Pons (tissue), 1 donor: ENCODE data around the gene ZNF407.

Experiments
- DNase-seq: peaks from one replicate; pipeline ENCODE4 v3.0.0-alpha.2; 2016; ENCODE audit warnings: low spot score

Gene ZNF407

GRCh38 chr18:74722237-74722636 lies 124.6 kb downstream of the ZNF407 start:
- DNase-seq = no peak

GRCh38 chr18:74724186-74724585 lies 126.5 kb downstream of the ZNF407 start:
- DNase-seq = no peak

GRCh38 chr18:74725690-74726089 lies 128.0 kb downstream of the ZNF407 start:
- DNase-seq = no peak

GRCh38 chr18:74728586-74728985 lies 130.9 kb downstream of the ZNF407 start:
- DNase-seq = no peak

GRCh38 chr18:74731097-74731496 lies 133.4 kb downstream of the ZNF407 start:
- no peak for DNase-seq

- DNase-seq = no peak
These were observed 134.7 kb downstream of the ZNF407 start for GRCh38 chr18:74732380-74732779.

DNA sequence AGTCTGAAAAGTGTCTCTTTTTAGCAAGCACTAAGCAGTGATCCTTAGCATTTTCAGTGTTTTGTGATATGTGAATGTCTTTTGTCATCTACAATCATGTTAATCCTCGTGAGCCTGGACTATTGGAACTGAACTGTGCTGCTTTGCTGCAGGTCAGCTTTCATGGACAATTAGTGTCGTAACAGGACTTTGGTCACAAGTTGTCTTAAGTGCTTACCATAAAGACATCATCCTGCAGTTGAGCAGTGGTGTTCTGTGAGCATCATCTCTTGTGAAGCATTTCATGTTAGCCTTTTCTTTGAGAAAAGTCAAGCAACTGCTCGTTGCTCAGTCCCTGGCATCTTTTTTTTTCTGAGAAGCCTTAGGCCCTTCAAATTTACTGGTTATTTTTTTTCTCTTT lies 135.9 kb downstream of the ZNF407 start:
- no peak for DNase-seq

DNA sequence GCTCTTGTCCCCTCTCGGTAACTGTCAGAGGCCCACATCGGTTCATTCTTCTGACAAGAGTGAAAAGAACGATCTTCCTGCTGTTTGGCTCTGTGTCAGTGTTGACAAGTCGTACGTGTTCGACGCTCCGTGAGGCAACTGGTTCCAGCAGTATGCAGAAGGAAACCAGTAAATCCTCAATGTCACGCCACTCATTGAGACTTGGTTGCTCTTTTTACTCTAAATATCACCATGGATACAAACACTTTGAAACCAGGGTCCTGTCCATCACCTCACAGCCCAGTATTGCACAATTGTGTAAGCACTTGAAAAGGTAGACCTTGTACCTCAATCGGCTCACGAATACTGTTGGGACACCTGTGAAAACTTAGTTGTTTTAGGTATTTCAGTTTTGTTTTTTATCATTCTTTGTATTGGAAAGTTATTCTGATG lies 136.4 kb downstream of the ZNF407 start:
- DNase-seq = no peak

GRCh38 chr18:74739926-74740325 lies 142.3 kb downstream of the ZNF407 start:
- no peak for DNase-seq

DNA sequence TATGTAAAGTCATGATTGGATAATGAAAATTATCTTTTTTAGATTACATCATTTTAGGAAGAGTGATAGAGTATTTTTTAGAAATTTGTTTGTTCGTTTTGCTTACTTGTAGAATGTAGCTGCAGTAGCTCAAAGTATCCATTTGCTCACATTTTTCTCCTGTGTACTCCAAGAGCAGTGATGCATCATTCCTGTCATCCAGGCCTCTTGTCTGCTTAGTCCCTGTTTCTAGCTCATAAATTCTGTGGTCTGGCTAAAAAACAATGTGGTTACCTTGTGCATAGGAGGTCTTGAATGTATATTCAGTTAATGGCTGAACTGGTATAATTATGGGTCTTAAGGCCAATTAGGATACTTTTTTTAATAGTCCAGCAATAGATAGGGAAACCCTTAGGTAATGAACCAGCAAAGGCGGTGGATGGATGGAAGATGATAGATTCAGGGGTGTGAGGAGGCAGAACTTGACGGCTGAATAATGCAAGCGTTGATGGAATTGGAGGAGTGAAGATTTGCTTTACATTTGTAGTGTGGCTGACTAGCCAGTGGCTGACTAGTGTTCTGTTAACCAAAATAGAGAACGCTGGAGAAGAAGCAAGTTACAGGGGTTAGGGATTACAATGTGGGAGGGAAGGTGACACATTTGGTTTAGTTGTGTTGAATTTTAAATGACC lies 145.0 kb downstream of the ZNF407 start:
- no peak for DNase-seq

GRCh38 chr18:74745633-74746403 lies 148.1 kb downstream of the ZNF407 start:
- DNase-seq = no peak

- no peak for DNase-seq
These were observed 151.1 kb downstream of the ZNF407 start for GRCh38 chr18:74748809-74749208.

DNA sequence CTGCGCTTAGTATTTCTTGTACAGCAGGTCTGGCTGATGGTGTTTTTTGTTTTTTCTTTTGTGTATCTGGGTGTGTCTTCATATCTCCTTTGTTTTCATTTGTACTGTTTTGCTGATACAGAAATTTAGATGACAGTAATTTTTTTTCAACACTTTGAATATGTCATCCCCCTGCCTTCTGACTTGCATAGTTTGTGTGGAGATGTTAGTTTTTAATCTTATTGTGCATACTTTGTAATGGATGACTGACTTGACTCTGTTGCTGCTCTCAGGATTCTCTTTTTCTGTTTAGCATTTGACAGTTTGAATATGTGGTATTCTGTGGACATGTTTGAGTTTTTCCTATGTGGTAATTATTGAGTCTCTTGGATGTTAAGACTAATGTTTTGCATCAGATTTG lies 161.3 kb downstream of the ZNF407 start:
- no peak for DNase-seq

DNA sequence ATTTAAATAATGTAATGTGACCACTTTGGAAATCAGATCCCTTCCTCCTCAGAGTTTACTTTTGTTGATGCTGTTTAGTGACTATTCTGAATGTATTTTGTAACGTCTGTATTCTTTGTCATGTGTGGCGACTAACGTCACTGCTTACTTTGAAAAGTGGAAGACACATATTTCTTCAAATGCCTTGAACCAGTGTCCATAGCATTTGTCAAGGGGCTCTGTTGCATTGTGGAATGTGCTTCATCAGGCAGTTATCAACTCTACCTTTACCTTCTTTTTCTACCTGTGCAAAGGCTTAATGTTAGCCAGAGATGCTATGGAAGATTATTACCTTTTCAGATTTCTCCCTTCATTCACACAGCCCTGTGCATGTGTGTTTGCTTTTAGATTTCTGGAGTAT lies 162.4 kb downstream of the ZNF407 start:
- DNase-seq = no peak

GRCh38 chr18:74760436-74760835 lies 162.8 kb downstream of the ZNF407 start:
- no peak for DNase-seq

DNA sequence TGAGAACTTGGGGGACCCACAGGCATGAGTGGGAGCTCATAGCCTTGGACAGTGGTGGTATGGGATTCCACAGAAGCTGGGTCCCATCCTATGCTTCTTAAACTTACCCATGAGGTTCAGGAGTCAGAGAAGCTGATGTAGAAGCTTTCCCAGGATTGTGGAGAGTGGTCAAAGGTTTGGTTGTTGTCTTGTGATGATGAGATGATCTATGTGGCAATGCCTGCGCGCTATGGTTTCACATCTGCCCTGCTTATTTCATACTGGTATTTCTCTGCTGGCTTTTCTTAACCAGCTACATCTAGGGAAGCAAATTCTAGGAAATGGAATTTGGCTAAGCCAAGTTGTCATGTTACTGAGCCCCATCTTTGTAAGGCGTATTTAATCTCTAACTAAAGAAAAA lies 168.6 kb downstream of the ZNF407 start:
- no peak for DNase-seq

DNA sequence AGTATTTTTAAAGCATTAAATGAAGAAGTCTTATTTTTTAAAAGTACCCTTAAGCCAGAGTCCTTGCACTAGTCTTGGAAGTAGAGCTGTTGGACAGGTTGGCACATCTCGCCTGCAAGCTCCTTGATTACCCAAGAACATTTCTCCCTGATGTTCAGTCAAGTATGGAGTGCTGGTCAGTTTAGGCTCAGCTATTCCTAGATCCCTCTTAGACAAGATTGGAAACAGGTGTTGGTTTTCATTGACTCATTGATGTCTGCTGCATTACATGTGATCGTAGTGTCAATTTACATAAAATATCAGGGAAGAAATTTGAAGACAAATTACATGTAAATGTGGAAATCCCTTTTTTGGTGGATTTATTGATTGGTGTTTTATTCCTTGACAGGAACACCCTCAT lies 170.4 kb downstream of the ZNF407 start:
- no peak for DNase-seq

DNA sequence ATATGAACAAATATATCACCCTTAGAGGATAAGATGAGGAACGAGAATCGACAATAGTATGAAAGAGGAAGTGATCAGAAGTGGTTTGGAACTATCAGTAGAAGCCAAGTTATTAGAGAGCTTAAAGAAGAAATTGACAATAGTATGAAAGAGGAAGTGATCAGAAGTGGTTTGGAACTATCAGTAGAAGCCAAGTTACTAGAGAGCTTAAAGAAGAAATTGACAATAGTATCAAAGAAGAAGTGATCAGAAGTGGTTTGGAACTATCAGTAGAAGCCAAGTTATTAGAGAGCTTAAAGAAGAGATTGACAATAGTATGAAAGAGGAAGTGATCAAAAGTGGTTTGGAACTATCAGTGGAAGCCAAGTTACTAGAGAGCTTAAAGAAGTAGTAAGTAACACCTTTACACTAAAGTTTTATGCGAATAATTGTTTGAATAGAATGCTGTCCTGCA lies 175.5 kb downstream of the ZNF407 start:
- DNase-seq = no peak

GRCh38 chr18:74774486-74774885 lies 176.8 kb downstream of the ZNF407 start:
- DNase-seq = no peak

- no peak for DNase-seq
These were observed 177.6 kb downstream of the ZNF407 start for GRCh38 chr18:74775239-74775638.

- no peak for DNase-seq
These were observed 180.6 kb downstream of the ZNF407 start for GRCh38 chr18:74778191-74778847.

- no peak for DNase-seq
These were observed 187.1 kb downstream of the ZNF407 start for GRCh38 chr18:74784752-74785151.

GRCh38 chr18:74785632-74786031 lies 188.0 kb downstream of the ZNF407 start:
- DNase-seq = no peak
